SK-N-SH treated with all-trans-retinoic acid at 6 μM for 48 hours (cell line): Measurements from ENCODE around the gene SYNDIG1.

Experiments
- ATAC-seq: fragments of 200-7000 bp; cut with Tn5 transposase; 3 replicates; pipeline ENCODE4 v1.9.1; 2020; ENCODE audit warnings: mild to moderate bottlenecking, moderate library complexity
- ARNTL ChIP-seq: fragments of 450-650 bp; formaldehyde crosslinking; IDR thresholded peaks from 2 replicates; pipeline ENCODE4 v1.5.0; 2020; ENCODE audit warnings: low read depth, mild to moderate bottlenecking, moderate library complexity, borderline replicate concordance
- BACH2 ChIP-seq: fragments of 250-450 bp; sonication (Bioruptor Pico); IDR thresholded peaks from 2 replicates; pipeline ENCODE4 v1.9.0; 2021; ENCODE audit warnings: mild to moderate bottlenecking, borderline replicate concordance
- ESRRG ChIP-seq: fragments of 250-450 bp; sonication (Bioruptor Pico); IDR thresholded peaks from 2 replicates; pipeline ENCODE4 v1.6.1; 2021; ENCODE audit warnings: mild to moderate bottlenecking
- GLIS3 ChIP-seq: fragments of 250-450 bp; sonication (Bioruptor Pico); IDR thresholded peaks from 2 replicates; pipeline ENCODE4 v1.5.0; 2020; ENCODE audit warnings: mild to moderate bottlenecking, moderate library complexity
- ISL1 ChIP-seq: fragments of 250-450 bp; sonication (Bioruptor Pico); IDR thresholded peaks from 2 replicates; pipeline ENCODE4 v2.1.2; 2022; ENCODE audit warnings: mild to moderate bottlenecking, moderate library complexity
- OSR1 ChIP-seq: fragments of 250-450 bp; sonication (Bioruptor Pico); IDR thresholded peaks from 2 replicates; pipeline ENCODE4 v1.8.0; 2022; ENCODE audit warnings: moderate library complexity, mild to moderate bottlenecking, inconsistent platforms
- RARB ChIP-seq: fragments of 250-450 bp; sonication (Bioruptor Pico); IDR thresholded peaks from 2 replicates; pipeline ENCODE4 v1.8.0; 2021; ENCODE audit warnings: mild to moderate bottlenecking, moderate library complexity
- SNAI2 ChIP-seq: fragments of 250-450 bp; sonication (Bioruptor Pico); IDR thresholded peaks from 2 replicates; pipeline ENCODE4 v1.5.0; 2020; ENCODE audit warnings: mild to moderate bottlenecking, moderate library complexity
- TCF4 ChIP-seq: fragments of 250-450 bp; sonication (Bioruptor Pico); IDR thresholded peaks from 2 replicates; pipeline ENCODE4 v1.8.0; 2021; ENCODE audit warnings: mild to moderate bottlenecking, moderate library complexity, borderline replicate concordance
- TOX ChIP-seq: fragments of 250-450 bp; sonication (Bioruptor Pico); IDR thresholded peaks from 2 replicates; pipeline ENCODE4 v1.8.0; 2021; ENCODE audit warnings: mild to moderate bottlenecking, moderate library complexity, borderline replicate concordance
- ZC3H10 ChIP-seq: fragments of 250-450 bp; sonication (Bioruptor Pico); IDR thresholded peaks from 2 replicates; pipeline ENCODE4 v1.5.1; 2021; ENCODE audit warnings: mild to moderate bottlenecking, moderate library complexity
- ZFP3 ChIP-seq: fragments of 250-450 bp; sonication (Bioruptor Pico); IDR thresholded peaks from 2 replicates; pipeline ENCODE4 v1.5.0; 2020; ENCODE audit warnings: mild to moderate bottlenecking, moderate library complexity
- ZNF565 ChIP-seq: fragments of 450-650 bp; formaldehyde crosslinking; conservative IDR thresholded peaks from 2 replicates; pipeline ENCODE4 v1.5.0; 2020; ENCODE audit warnings: low read depth, mild to moderate bottlenecking, moderate library complexity
- ZNF70 ChIP-seq: fragments of 450-650 bp; formaldehyde crosslinking; IDR thresholded peaks from 2 replicates; pipeline ENCODE4 v1.5.0; 2020; ENCODE audit warnings: mild to moderate bottlenecking, moderate library complexity
- ZNF8 ChIP-seq: fragments of 450-650 bp; formaldehyde crosslinking; IDR thresholded peaks from 2 replicates; pipeline ENCODE4 v1.5.0; 2020; ENCODE audit warnings: mild to moderate bottlenecking, moderate library complexity
- TF ChIP-seq, protein P1 (sequence below): fragments of 250-450 bp; sonication (Bioruptor Pico); IDR thresholded peaks from 2 replicates; pipeline ENCODE4 v1.8.0; 2020; ENCODE audit warnings: mild to moderate bottlenecking, moderate library complexity, borderline replicate concordance
- TF ChIP-seq, protein P2 (sequence below): fragments of 250-450 bp; sonication (Bioruptor Pico); IDR thresholded peaks from 2 replicates; pipeline ENCODE4 v1.5.0; 2020; ENCODE audit warnings: mild to moderate bottlenecking, moderate library complexity
- TF ChIP-seq, protein P3 (sequence below): fragments of 250-450 bp; sonication (Bioruptor Pico); IDR thresholded peaks from 2 replicates; pipeline ENCODE4 v1.5.1; 2020; ENCODE audit warnings: low read depth, mild to moderate bottlenecking, moderate library complexity
- TF ChIP-seq, protein P4 (sequence below): fragments of 250-450 bp; sonication (Bioruptor Pico); IDR thresholded peaks from 2 replicates; pipeline ENCODE4 v1.5.1; 2021; ENCODE audit warnings: mild to moderate bottlenecking, moderate library complexity

Gene SYNDIG1

DNA sequence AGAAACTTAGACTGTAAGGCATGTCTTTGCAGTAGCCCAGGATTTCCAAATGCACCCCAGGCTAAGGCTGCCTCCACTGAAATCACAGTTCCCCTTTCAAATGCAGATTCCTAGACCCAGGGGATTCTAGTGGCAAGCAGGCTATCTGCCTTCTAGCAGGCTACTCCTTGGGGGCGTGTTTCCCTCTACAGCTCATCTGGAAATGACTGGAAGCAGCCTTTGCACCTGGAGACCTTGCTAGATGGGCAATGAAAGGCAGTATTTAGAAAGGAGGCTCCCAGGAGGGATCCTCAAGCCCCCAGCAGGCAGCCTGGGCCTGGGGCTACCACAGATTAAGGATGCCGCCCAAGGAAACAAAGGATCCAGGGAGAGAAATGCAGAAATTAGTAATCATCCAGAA lies 26.0 kb upstream of the SYNDIG1 start:
- no peak for ATAC-seq
- TF ChIP-seq ZNF70 (CRISPR knock-in tag) (no peak), ZFP3 (no peak), SNAI2 (CRISPR knock-in tag) (no peak), ZNF565 (CRISPR knock-in tag) (no peak), GLIS3 (no peak), ZC3H10 (CRISPR knock-in tag) (no peak), TOX (no peak), ARNTL (CRISPR knock-in tag) (no peak), ISL1 (CRISPR knock-in tag) (no peak), TCF4 (no peak), ESRRG (no peak), BACH2 (CRISPR knock-in tag) (no peak), OSR1 (CRISPR knock-in tag) (no peak), ZNF8 (CRISPR knock-in tag) (no peak)
- TF ChIP-seq, protein P1, sequence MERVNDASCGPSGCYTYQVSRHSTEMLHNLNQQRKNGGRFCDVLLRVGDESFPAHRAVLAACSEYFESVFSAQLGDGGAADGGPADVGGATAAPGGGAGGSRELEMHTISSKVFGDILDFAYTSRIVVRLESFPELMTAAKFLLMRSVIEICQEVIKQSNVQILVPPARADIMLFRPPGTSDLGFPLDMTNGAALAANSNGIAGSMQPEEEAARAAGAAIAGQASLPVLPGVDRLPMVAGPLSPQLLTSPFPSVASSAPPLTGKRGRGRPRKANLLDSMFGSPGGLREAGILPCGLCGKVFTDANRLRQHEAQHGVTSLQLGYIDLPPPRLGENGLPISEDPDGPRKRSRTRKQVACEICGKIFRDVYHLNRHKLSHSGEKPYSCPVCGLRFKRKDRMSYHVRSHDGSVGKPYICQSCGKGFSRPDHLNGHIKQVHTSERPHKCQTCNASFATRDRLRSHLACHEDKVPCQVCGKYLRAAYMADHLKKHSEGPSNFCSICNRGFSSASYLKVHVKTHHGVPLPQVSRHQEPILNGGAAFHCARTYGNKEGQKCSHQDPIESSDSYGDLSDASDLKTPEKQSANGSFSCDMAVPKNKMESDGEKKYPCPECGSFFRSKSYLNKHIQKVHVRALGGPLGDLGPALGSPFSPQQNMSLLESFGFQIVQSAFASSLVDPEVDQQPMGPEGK, result no peak
- TF ChIP-seq, protein P2, sequence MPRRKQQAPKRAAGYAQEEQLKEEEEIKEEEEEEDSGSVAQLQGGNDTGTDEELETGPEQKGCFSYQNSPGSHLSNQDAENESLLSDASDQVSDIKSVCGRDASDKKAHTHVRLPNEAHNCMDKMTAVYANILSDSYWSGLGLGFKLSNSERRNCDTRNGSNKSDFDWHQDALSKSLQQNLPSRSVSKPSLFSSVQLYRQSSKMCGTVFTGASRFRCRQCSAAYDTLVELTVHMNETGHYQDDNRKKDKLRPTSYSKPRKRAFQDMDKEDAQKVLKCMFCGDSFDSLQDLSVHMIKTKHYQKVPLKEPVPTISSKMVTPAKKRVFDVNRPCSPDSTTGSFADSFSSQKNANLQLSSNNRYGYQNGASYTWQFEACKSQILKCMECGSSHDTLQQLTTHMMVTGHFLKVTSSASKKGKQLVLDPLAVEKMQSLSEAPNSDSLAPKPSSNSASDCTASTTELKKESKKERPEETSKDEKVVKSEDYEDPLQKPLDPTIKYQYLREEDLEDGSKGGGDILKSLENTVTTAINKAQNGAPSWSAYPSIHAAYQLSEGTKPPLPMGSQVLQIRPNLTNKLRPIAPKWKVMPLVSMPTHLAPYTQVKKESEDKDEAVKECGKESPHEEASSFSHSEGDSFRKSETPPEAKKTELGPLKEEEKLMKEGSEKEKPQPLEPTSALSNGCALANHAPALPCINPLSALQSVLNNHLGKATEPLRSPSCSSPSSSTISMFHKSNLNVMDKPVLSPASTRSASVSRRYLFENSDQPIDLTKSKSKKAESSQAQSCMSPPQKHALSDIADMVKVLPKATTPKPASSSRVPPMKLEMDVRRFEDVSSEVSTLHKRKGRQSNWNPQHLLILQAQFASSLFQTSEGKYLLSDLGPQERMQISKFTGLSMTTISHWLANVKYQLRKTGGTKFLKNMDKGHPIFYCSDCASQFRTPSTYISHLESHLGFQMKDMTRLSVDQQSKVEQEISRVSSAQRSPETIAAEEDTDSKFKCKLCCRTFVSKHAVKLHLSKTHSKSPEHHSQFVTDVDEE (CRISPR knock-in tag), result no peak
- TF ChIP-seq, protein P3, sequence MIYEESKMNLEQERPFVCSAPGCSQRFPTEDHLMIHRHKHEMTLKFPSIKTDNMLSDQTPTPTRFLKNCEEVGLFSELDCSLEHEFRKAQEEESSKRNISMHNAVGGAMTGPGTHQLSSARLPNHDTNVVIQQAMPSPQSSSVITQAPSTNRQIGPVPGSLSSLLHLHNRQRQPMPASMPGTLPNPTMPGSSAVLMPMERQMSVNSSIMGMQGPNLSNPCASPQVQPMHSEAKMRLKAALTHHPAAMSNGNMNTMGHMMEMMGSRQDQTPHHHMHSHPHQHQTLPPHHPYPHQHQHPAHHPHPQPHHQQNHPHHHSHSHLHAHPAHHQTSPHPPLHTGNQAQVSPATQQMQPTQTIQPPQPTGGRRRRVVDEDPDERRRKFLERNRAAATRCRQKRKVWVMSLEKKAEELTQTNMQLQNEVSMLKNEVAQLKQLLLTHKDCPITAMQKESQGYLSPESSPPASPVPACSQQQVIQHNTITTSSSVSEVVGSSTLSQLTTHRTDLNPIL, result no peak

DNA sequence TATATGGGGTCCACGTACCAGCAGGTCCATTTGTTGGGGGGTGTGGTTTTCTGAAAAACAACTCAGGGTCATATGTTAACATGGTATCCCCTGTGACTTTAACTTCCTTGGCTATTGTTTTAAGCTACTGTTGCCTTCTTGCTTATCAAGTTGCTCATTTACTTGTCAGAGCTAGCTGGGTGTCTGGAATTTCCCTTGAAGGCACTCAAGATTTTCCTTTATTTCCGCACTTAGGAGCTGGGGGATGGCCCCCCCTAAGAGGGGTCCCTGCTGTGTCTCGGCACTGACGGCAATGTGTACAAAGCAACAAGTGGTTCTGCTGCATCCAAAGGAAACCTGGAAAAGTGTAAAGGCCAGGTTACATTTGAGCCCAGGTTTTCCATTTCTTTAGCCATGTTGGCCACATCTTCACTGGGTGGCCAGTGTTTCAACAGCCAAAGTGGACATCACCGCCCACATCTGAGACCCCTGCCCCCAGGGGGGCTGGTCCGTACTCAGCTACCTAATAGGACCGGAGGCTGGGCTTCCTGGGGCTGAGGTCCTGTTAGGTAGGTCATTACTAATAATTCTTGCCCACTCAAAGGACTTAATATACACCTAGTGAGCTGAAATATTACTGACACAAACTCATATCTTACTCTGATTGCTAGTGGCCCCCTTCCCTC lies 24.8 kb upstream of the SYNDIG1 start:
- TF ChIP-seq, protein P2 (CRISPR knock-in tag), result no peak
- TF ChIP-seq TOX, result no peak
- TF ChIP-seq, protein P3, result no peak
- TF ChIP-seq ARNTL (CRISPR knock-in tag), result no peak
- TF ChIP-seq, protein P1, result no peak
- TF ChIP-seq RARB (CRISPR knock-in tag), result no peak
- no peak for TF ChIP-seq BACH2 (CRISPR knock-in tag)
- no peak for TF ChIP-seq ESRRG
- TF ChIP-seq ZC3H10 (CRISPR knock-in tag), result no peak
- TF ChIP-seq, protein P4, sequence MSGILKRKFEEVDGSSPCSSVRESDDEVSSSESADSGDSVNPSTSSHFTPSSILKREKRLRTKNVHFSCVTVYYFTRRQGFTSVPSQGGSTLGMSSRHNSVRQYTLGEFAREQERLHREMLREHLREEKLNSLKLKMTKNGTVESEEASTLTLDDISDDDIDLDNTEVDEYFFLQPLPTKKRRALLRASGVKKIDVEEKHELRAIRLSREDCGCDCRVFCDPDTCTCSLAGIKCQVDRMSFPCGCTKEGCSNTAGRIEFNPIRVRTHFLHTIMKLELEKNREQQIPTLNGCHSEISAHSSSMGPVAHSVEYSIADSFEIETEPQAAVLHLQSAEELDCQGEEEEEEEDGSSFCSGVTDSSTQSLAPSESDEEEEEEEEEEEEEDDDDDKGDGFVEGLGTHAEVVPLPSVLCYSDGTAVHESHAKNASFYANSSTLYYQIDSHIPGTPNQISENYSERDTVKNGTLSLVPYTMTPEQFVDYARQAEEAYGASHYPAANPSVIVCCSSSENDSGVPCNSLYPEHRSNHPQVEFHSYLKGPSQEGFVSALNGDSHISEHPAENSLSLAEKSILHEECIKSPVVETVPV (CRISPR knock-in tag), result no peak
- TF ChIP-seq GLIS3, result no peak
- TF ChIP-seq, all 23 proteins: peak for 0
- ATAC-seq, result no peak
